GM18907 (cell line): ENCODE data around the gene ST3GAL4.
"Not testable (repeated sequence)": the region's sequence is repeated elsewhere in the genome, so short reads cannot be mapped to it uniquely, and the experiment has no call there.

Experiments used
- ATAC-seq: cut with Tn5 transposase; IDR thresholded peaks from one replicate; pipeline ENCODE4 v1.9.1; 2021; ENCODE audit warnings: mild to moderate bottlenecking, moderate library complexity; ENCODE audit not compliant: unreplicated experiment

Gene ST3GAL4

GRCh38 chr11:126355324-126355925 lies at the start of gene ST3GAL4:
TSS of gene ST3GAL4 (plus strand) at chr11:126355686. CDS start at chr11:126406156, 50,470 bp downstream.
- ATAC-seq = peak; percentile 66

- ATAC-seq = peak; percentile 64
Observed at GRCh38 chr11:126305699-126306098, 49.8 kb upstream of the ST3GAL4 start.

- ATAC-seq = no peak
Observed at GRCh38 chr11:126307706-126308105, 47.8 kb upstream of the ST3GAL4 start.

- no peak for ATAC-seq
Observed at GRCh38 chr11:126308271-126308671, 47.2 kb upstream of the ST3GAL4 start.

- not testable (repeated sequence) for ATAC-seq
Observed at GRCh38 chr11:126308771-126309170, 46.7 kb upstream of the ST3GAL4 start.

GRCh38 chr11:126310200-126310991 lies 45.1 kb upstream of the ST3GAL4 start:
- ATAC-seq = peak; percentile 32

GRCh38 chr11:126310992-126311310 lies 44.5 kb upstream of the ST3GAL4 start:
- no peak for ATAC-seq

GRCh38 chr11:126311401-126312291 lies 43.8 kb upstream of the ST3GAL4 start:
- peak; percentile 78 for ATAC-seq

- no peak for ATAC-seq
Observed at GRCh38 chr11:126312961-126313360, 42.5 kb upstream of the ST3GAL4 start.

- no peak for ATAC-seq
Observed at GRCh38 chr11:126313826-126314225, 41.7 kb upstream of the ST3GAL4 start.

- ATAC-seq = no peak
Observed at GRCh38 chr11:126317432-126317755, 38.1 kb upstream of the ST3GAL4 start.

- ATAC-seq = peak; percentile 46
Observed at GRCh38 chr11:126317756-126318573, 37.5 kb upstream of the ST3GAL4 start.

- peak; percentile 93 for ATAC-seq
Observed at GRCh38 chr11:126318574-126319373, 36.7 kb upstream of the ST3GAL4 start.

GRCh38 chr11:126319374-126319740 lies 36.1 kb upstream of the ST3GAL4 start:
- ATAC-seq = no peak

GRCh38 chr11:126322996-126323395 lies 32.5 kb upstream of the ST3GAL4 start:
- ATAC-seq = no peak

- no peak for ATAC-seq
Observed at GRCh38 chr11:126327281-126328000, 28.0 kb upstream of the ST3GAL4 start.

- ATAC-seq = no peak
Observed at GRCh38 chr11:126328001-126328390, 27.5 kb upstream of the ST3GAL4 start.

GRCh38 chr11:126328444-126328843 lies 27.0 kb upstream of the ST3GAL4 start:
- ATAC-seq = no peak

- no peak for ATAC-seq
Observed at GRCh38 chr11:126328938-126329643, 26.4 kb upstream of the ST3GAL4 start.
